Cardiac muscle cell (in vitro differentiated cells and primary cell): Measurements from ENCODE around the gene CSMD2. TPM values are rescaled to one million over a fixed set of nuclear protein-coding genes. Genes with fewer than 3 reads are reported as not detected.
A peak's percentile ranks its signal among the peaks of the same experiment; 100 is the strongest.

Experiments
- DNase-seq, 2 donors: peaks; one replicate each; pipeline versions ENCODE4 v3.0.0 to v3.0.0-alpha.2; 2010 to 2017; ENCODE audit warnings: low read depth in 1 of 2, low spot score in 1 of 2
- H3K27ac ChIP-seq: fragments of 200-600 bp; sonication (generic); 2 replicates; pipeline ENCODE4 v1.5.1; 2016
- H3K27me3 ChIP-seq: fragments of 200-600 bp; sonication (generic); 2 replicates; pipeline ENCODE4 v1.6.0; 2016; ENCODE audit warnings: control low read depth
- H3K36me3 ChIP-seq: fragments of 200-600 bp; sonication (generic); 2 replicates; pipeline ENCODE4 v1.5.1; 2016; ENCODE audit warnings: control low read depth
- H3K4me1 ChIP-seq: fragments of 200-600 bp; sonication (generic); 2 replicates; pipeline ENCODE4 v1.8.1; 2017; ENCODE audit warnings: low read depth, mild to moderate bottlenecking, mixed run types
- H3K4me3 ChIP-seq: fragments of 200-600 bp; sonication (generic); 2 replicates; pipeline ENCODE4 v1.5.1; 2016; ENCODE audit warnings: mild to moderate bottlenecking
- H3K9me3 ChIP-seq: fragments of 200-600 bp; sonication (generic); 2 replicates; pipeline ENCODE4 v1.5.1; 2017; ENCODE audit warnings: low read depth, mild to moderate bottlenecking, control low read depth
- polyA plus RNA-seq: library from polyadenylated mRNA; unstranded; fragments of >200 nt; fragmentation: Nextera tagmentation; extraction: Ambion mirVana; gene quantifications from 2 replicates; pipeline ENCODE4 v1.2.1, GENCODE V29; 2016
- total RNA-seq: library from RNA; depleted of rRNA; stranded (reverse); fragments of >200 nt; gene quantifications from 2 replicates; pipeline ENCODE4 v1.2.3, GENCODE V29; 2016
- TF ChIP-seq, protein P1 (sequence below): IDR thresholded peaks from 2 replicates; pipeline ENCODE4 v1.5.1; 2012; ENCODE audit warnings: low read depth, mild to moderate bottlenecking, low read length

CSMD2 gene
- total and polyA plus RNA-seq, 2 experiments from 2014 or later = 0.24 TPM; not detected in 1

DNA sequence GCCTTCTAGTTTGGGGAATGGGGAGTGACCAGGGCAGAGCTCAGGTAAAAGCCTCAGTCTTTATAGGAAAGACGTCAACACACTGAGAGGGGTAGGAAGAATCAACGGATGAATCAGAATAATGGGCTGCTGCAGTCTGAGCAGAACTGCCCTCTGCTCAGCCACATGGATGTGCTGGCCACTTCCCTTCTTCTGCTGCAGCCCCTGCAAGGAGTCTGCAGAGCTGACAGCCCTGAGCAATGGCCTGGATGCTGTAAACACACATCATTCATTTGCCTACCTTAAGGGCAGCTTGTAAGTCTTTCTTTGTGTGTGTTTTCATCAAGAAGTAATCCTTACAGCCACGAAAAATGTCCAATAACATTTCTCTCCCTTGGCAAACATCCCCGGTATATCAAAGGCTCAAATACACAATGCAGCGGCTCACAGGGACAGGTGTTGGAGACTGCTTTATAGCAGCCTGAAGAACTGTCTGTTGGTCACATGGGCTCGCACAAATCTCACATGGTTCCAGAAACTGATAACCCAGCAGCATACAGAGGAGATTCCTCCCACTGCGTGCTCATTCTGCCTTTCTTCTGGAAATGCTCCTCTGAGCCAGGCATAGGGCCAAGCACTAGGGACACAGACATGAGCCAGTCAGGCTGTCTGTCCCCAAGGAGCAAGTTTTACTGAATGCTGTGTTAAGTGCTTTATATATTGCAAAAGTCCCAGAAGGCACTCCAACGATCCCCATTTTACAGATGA is 191.1 kb downstream of the CSMD2 start:
- Histone ChIP-seq H3K4me3 (no peak overlapping the region), H3K27ac (no peak overlapping the region), H3K27me3 (no peaks in the 10 kb centered on the region), H3K9me3 (no peaks in the 10 kb centered on the region), H3K4me1 (no peaks in the 10 kb centered on the region), H3K36me3 (no peaks in the 10 kb centered on the region)
- TF ChIP-seq, protein P1, sequence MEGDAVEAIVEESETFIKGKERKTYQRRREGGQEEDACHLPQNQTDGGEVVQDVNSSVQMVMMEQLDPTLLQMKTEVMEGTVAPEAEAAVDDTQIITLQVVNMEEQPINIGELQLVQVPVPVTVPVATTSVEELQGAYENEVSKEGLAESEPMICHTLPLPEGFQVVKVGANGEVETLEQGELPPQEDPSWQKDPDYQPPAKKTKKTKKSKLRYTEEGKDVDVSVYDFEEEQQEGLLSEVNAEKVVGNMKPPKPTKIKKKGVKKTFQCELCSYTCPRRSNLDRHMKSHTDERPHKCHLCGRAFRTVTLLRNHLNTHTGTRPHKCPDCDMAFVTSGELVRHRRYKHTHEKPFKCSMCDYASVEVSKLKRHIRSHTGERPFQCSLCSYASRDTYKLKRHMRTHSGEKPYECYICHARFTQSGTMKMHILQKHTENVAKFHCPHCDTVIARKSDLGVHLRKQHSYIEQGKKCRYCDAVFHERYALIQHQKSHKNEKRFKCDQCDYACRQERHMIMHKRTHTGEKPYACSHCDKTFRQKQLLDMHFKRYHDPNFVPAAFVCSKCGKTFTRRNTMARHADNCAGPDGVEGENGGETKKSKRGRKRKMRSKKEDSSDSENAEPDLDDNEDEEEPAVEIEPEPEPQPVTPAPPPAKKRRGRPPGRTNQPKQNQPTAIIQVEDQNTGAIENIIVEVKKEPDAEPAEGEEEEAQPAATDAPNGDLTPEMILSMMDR = no peak
- DNase-seq = no peak

DNA sequence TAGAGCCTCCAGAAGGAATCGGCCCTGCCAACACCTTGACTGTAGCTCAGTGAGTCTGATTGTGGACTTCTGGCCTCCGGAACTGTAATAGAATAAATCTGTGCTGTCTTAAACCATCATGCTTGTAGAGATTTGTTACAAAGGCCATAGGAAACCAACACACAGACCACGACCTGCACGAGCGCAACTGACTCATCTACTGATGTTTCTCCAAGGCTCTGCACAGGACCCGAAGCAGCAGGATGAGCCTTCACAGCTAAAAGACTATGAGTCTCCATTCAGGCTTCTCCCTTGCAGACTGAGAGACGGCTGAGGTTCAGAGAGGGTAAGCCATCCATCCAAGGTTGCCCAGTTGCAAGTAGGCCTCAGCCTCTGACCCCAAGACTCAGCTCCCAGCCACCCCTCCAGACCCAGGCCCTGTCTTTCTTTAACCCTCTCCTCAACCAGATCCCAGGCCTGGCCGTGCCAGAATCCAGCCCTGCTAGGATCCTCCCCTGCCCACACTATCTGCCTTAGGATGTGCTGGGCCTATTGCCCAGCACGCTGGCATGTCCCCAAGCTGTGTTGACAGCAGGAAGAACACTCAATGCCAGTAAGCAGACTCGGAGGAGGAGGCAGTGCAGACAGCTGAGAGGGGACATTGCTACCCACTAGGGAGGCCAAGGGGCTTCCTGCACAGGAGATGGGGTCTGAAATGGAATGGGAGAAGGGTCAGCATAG is 192.2 kb downstream of the CSMD2 start:
- DNase-seq = peak in 1 of 2 donors; percentile 10
- TF ChIP-seq, protein P1 = no peak

DNA sequence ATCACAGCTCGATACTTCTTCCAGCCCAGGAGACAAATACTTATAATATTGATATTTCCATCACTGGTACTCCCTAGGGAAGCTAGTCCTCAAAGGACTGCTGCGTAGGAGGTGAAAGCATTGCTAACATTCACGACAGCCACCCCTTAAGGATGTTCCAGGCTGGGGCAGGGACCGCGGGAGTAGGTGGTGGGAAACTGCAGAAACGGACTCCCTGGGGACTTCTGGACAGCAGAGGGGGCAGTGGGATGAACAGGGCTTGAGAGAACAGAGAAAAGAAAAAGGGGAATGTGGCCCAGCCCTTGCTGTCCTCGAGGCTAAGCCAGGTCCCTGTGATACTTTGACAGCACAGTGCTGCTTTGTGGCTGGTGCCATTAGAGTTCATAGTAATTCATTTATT is 193.1 kb downstream of the CSMD2 start:
- Histone ChIP-seq H3K36me3 (no peaks in the 10 kb centered on the region), H3K27ac (no peak overlapping the region), H3K9me3 (no peaks in the 10 kb centered on the region), H3K4me1 (no peaks in the 10 kb centered on the region), H3K4me3 (no peak overlapping the region), H3K27me3 (no peaks in the 10 kb centered on the region)
- TF ChIP-seq, protein P1 = no peak
- no peak for DNase-seq

More for the DNA sequence above, 192.2 kb downstream of the CSMD2 start:
- Histone ChIP-seq H3K27me3 (no peaks in the 10 kb centered on the region), H3K36me3 (no peaks in the 10 kb centered on the region), H3K9me3 (no peaks in the 10 kb centered on the region), H3K27ac (no peak overlapping the region), H3K4me3 (no peak overlapping the region), H3K4me1 (no peaks in the 10 kb centered on the region)

DNA sequence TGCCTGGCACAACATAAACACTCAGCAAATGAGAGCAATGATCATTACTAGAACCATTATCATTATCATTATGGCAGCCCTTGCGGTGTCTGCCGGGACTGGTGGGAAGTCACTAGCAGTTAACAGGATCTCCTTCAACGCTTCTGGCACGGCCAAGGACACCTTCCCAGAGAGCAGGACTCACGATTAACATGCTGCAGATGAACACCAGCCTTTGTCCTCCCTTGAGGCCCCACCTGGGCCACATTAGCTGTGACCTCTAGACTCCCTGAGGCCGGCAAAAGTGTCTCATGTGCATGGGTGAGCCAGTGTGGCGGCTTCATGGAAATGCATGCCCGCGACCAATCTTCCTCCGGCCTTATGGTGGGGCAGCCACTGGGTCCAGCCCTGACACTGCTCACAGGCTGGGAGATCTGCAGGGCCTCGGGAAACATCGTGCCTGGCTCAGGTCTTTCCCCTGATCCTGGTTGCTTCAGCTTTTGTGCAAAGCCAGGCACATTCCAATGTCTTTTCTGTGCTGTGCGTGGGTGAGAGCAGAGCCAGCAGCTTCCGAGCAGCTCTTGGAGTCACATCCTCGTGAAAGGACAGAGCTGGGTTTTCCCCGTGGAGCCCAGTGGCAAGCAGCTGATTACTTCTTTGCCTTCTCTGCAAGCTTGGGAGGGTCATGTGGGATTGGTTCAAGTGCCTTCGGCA is 193.9 kb downstream of the CSMD2 start:
- no peaks in the 10 kb centered on the region for H3K36me3 ChIP-seq
- H3K27ac ChIP-seq = no peak overlapping the region
- H3K27me3 ChIP-seq = no peaks in the 10 kb centered on the region
- DNase-seq = peak in 1 of 2 donors; percentile 40
- H3K4me3 ChIP-seq = no peak overlapping the region
- no peaks in the 10 kb centered on the region for H3K4me1 ChIP-seq
- no peaks in the 10 kb centered on the region for H3K9me3 ChIP-seq
- TF ChIP-seq, protein P1 = no peak

DNA sequence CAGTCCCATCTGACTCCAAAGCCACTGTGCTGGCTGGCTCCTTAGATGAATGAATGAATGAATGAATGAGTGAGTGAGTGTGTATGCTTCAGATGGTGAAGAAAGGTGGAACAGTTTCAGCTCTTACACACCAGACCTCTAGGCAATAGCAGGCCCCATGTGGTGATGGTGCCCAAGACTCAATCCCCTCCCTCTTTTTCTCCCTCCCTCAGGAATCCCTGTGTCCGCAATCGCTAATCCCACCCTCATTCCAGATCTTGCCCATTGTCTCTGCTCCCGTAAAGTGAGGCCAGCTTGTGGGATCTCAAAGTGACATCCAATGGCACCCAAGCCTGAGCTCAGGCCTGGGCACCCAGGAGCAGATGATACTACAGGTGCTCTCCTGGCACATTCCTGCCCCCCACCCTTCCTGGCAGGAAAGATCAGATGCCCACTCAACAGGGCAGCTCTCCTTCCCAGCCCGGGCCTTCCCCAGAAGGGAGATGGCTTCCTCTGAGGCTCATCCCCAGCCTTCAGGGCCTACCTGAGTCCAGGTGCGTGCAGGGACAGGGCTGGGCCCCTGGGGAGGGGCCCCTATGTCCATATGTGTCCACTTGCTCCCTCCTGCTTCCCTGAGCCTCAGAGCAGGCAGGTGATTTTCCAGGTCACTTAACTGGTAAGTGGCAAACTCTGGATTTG is 194.7 kb downstream of the CSMD2 start:
- Histone ChIP-seq H3K27ac (no peak overlapping the region), H3K4me3 (no peak overlapping the region), H3K4me1 (no peaks in the 10 kb centered on the region), H3K36me3 (no peaks in the 10 kb centered on the region), H3K27me3 (no peaks in the 10 kb centered on the region), H3K9me3 (no peaks in the 10 kb centered on the region)
- TF ChIP-seq, protein P1 = no peak
- DNase-seq = no peak
